IMR-90 (cell line): ENCODE data around the gene ZNF280B. TPM values are rescaled to one million over a fixed set of nuclear protein-coding genes. Genes with fewer than 3 reads are reported as not detected.

Experiments used
- ATAC-seq: fragments of 200-7000 bp; cut with Tn5 transposase; 2 replicates; pipeline ENCODE4 v1.9.1; 2020; ENCODE audit warnings: low read depth, mild to moderate bottlenecking, moderate library complexity
- BruUV-seq: library from RNA; stranded (reverse); fragments of 400-500 nt; replicated peaks from 2 replicates; lab custom pipeline; 2021; lab: Mats Ljungman, UMichigan
- CTCF ChIA-PET: fragments of 300-600 bp; formaldehyde crosslinking; extraction: SDS; loops from one replicate; lab custom pipeline; 2021; ENCODE audit warnings: antibody characterized with exemption; lab: Yijun Ruan, JAX
- POLR2A ChIA-PET: fragments of 300-600 bp; sonication (Branson Sonifier 250); formaldehyde crosslinking; loops from one replicate; lab custom pipeline; 2022; ENCODE audit warnings: antibody characterized with exemption; ENCODE audit not compliant: unreplicated experiment; lab: Charles Lee
- DNase-seq: peaks from one replicate; pipeline ENCODE4 v3.0.0; 2013
- H2AFZ ChIP-seq: replicated peaks from 2 replicates; pipeline ENCODE3; 2013; ENCODE audit warnings: low read length, mild to moderate bottlenecking; ENCODE audit not compliant: poor library complexity
- H2AK5ac ChIP-seq: 2 replicates; pipeline ENCODE4 v1.6.1; 2013; ENCODE audit warnings: low read depth, low read length, inconsistent platforms
- H2AK9ac ChIP-seq: replicated peaks from 2 replicates; pipeline ENCODE3; 2013; ENCODE audit warnings: mild to moderate bottlenecking, low read depth, low read length, moderate library complexity; ENCODE audit not compliant: poor library complexity
- H2BK120ac ChIP-seq: 2 replicates; pipeline ENCODE4 v1.6.1; 2013; ENCODE audit warnings: low read depth, low read length, inconsistent platforms
- H2BK15ac ChIP-seq: 3 replicates; pipeline ENCODE4 v1.6.1; 2013; ENCODE audit warnings: low read depth, low read length, inconsistent platforms
- H2BK20ac ChIP-seq: 2 replicates; pipeline ENCODE4 v1.6.1; 2013; ENCODE audit warnings: low read depth, mild to moderate bottlenecking, inconsistent platforms, low read length, moderate library complexity
- H2BK5ac ChIP-seq: 2 replicates; pipeline ENCODE4 v1.6.1; 2013; ENCODE audit warnings: mild to moderate bottlenecking, low read depth, low read length, inconsistent platforms; ENCODE audit not compliant: poor library complexity, severe bottlenecking
- H3K14ac ChIP-seq: replicated peaks from 2 replicates; pipeline ENCODE4 v1.6.1; 2013; ENCODE audit warnings: low read depth, low read length, inconsistent platforms
- H3K18ac ChIP-seq: 2 replicates; pipeline ENCODE4 v1.6.1; 2013; ENCODE audit warnings: low read depth, low read length, control low read depth
- H3K23ac ChIP-seq: 2 replicates; pipeline ENCODE4 v1.6.1; 2013; ENCODE audit warnings: low read depth, low read length, inconsistent platforms
- H3K27ac ChIP-seq: 2 replicates; pipeline ENCODE4 v1.5.1; 2013; ENCODE audit warnings: mild to moderate bottlenecking, control low read depth, low read length; ENCODE audit not compliant: insufficient read depth
- H3K27me3 ChIP-seq: 2 replicates; pipeline ENCODE4 v1.6.1; 2013; ENCODE audit warnings: low read length; ENCODE audit not compliant: control insufficient read depth, insufficient read depth
- H3K36me3 ChIP-seq: 2 replicates; pipeline ENCODE4 v1.6.1; 2013; ENCODE audit warnings: low read length, mixed read lengths; ENCODE audit not compliant: control insufficient read depth, insufficient read depth
- H3K4ac ChIP-seq: 2 replicates; pipeline ENCODE4 v1.6.1; 2013; ENCODE audit warnings: low read depth, low read length, inconsistent platforms
- H3K4me1 ChIP-seq: 2 replicates; pipeline ENCODE4 v1.6.1; 2013; ENCODE audit warnings: low read length, mixed read lengths; ENCODE audit not compliant: control insufficient read depth, insufficient read depth
- H3K4me2 ChIP-seq: 2 replicates; pipeline ENCODE4 v1.6.1; 2013; ENCODE audit warnings: low read depth, mild to moderate bottlenecking, control low read depth, low read length, moderate library complexity
- H3K4me3 ChIP-seq: 2 replicates; pipeline ENCODE4 v1.5.1; 2013; ENCODE audit warnings: low read depth, mild to moderate bottlenecking, control low read depth, low read length, moderate library complexity; ENCODE audit not compliant: insufficient read depth
- H3K56ac ChIP-seq: 2 replicates; pipeline ENCODE4 v1.6.1; 2013; ENCODE audit warnings: low read length, inconsistent platforms; ENCODE audit not compliant: insufficient read depth; ENCODE audit errors: extremely low read depth
- H3K79me1 ChIP-seq, 2 experiments: 2 replicates each; pipeline ENCODE4 v1.6.1; 2013; ENCODE audit warnings: low read length in 2 of 2, inconsistent platforms in 1 of 2, low read depth in 1 of 2
- H3K9ac ChIP-seq: 2 replicates; pipeline ENCODE4 v1.6.1; 2013; ENCODE audit warnings: low read depth, low read length, control low read depth
- H3K9me1 ChIP-seq: 2 replicates; pipeline ENCODE4 v1.6.1; 2013; ENCODE audit warnings: low read length, inconsistent platforms; ENCODE audit not compliant: insufficient read depth
- H3K9me3 ChIP-seq: 2 replicates; pipeline ENCODE4 v1.6.1; 2013; ENCODE audit warnings: low read length; ENCODE audit not compliant: control insufficient read depth, insufficient read depth
- H4K20me1 ChIP-seq: 2 replicates; pipeline ENCODE4 v1.6.1; 2013; ENCODE audit warnings: low read length, inconsistent platforms; ENCODE audit not compliant: insufficient read depth
- H4K5ac ChIP-seq: 2 replicates; pipeline ENCODE4 v1.6.1; 2013; ENCODE audit warnings: mild to moderate bottlenecking, low read depth, low read length, control low read depth
- H4K8ac ChIP-seq, 2 experiments: 2 replicates each; pipeline ENCODE4 v1.6.1; 2013; ENCODE audit warnings: low read depth in 2 of 2, low read length in 2 of 2, control low read depth in 1 of 2, inconsistent platforms in 1 of 2
- H4K91ac ChIP-seq: 2 replicates; pipeline ENCODE4 v1.6.1; 2013; ENCODE audit warnings: low read depth, low read length, inconsistent platforms; ENCODE audit not compliant: insufficient read depth
- BHLHE40 ChIP-seq: fragments of 150-350 bp; IDR thresholded peaks from 2 replicates; pipeline ENCODE4 v1.6.1; 2016; ENCODE audit warnings: mild to moderate bottlenecking, low read depth, low read length
- ELK1 ChIP-seq: fragments of 150-350 bp; IDR thresholded peaks from 2 replicates; pipeline ENCODE4 v1.6.1; 2016; ENCODE audit warnings: low read depth, mild to moderate bottlenecking, low read length, moderate library complexity, borderline replicate concordance
- FOS ChIP-seq: fragments of 150-350 bp; IDR thresholded peaks from 2 replicates; pipeline ENCODE4 v1.6.1; 2016; ENCODE audit warnings: low read depth, low read length
- MAFK ChIP-seq: IDR thresholded peaks from 2 replicates; pipeline ENCODE4 v1.6.1; 2012; ENCODE audit warnings: low read depth, low read length, improper control_type of control experiment
- MAZ ChIP-seq: IDR thresholded peaks from 2 replicates; pipeline ENCODE4 v1.6.1; 2012; ENCODE audit warnings: low read depth, mild to moderate bottlenecking, low read length, improper control_type of control experiment, moderate library complexity, borderline replicate concordance
- POLR2A ChIP-seq: IDR thresholded peaks from 2 replicates; pipeline ENCODE4 v1.6.1; 2012; ENCODE audit warnings: mild to moderate bottlenecking, low read depth, low read length
- RAD21 ChIP-seq: IDR thresholded peaks from 2 replicates; pipeline ENCODE4 v1.6.1; 2012; ENCODE audit warnings: low read length, improper control_type of control experiment
- RCOR1 ChIP-seq: IDR thresholded peaks from 2 replicates; pipeline ENCODE4 v1.6.1; 2012; ENCODE audit warnings: mild to moderate bottlenecking, low read length, improper control_type of control experiment; ENCODE audit not compliant: insufficient replicate concordance
- SMC3 ChIP-seq: fragments of 150-350 bp; IDR thresholded peaks from 2 replicates; pipeline ENCODE4 v1.6.1; 2016; ENCODE audit warnings: low read depth, mild to moderate bottlenecking, antibody characterized with exemption, low read length, moderate library complexity
- USF2 ChIP-seq: fragments of 150-350 bp; IDR thresholded peaks from 2 replicates; pipeline ENCODE4 v1.6.1; 2017; ENCODE audit warnings: mild to moderate bottlenecking, antibody characterized with exemption, low read length, low read depth
- WGBS, 2 experiments: methylation state at CpG; one replicate each; pipeline versions ENCODE4 v1.1.5 to v1.1.7; 2013; ENCODE audit warnings: missing lambda C conversion rate in 2 of 2; ENCODE audit not compliant: insufficient read length in 1 of 2; ENCODE audit errors: extremely low coverage in 2 of 2; 5-methylcytosine and 5-hydroxymethylcytosine counted together
- dilution Hi-C: fragments of 300-500 bp; cut with HindIII; formaldehyde crosslinking; loops from one replicate; pipeline ENCODE4 v1.14.3; 2018; ENCODE audit warnings: low sequenced_read_pairs; ENCODE audit not compliant: unreplicated experiment
- in situ Hi-C: fragments of 300-500 bp; cut with MboI; formaldehyde crosslinking; loops from 3 replicates; pipeline ENCODE4 v1.14.3; 2019; ENCODE audit warnings: low sequenced_read_pairs, inconsistent platforms, mixed read lengths
- intact Hi-C: fragments of 100-400 bp; cut with micrococcal nuclease; formaldehyde crosslinking; loops from 2 replicates; pipeline ENCODE4 v1.10.0; 2022
- polyA plus RNA-seq, 3 experiments: library from polyadenylated mRNA; depleted of rRNA; stranded (reverse); fragments of >200 nt; gene quantifications; 2 replicates each; pipeline ENCODE4 v1.2.3, GENCODE V29; 2012; ENCODE audit warnings: low replicate concordance in 1 of 3
- total RNA-seq: library from RNA; depleted of rRNA; stranded (reverse); fragments of >200 nt; gene quantifications from 2 replicates; pipeline ENCODE4 v1.2.3, GENCODE V29; 2012

ZNF280B gene
- total and polyA plus RNA-seq, 2 of the 4 experiments (the other 2 are of a cell fraction), result 0.65 to 1.4 TPM

GRCh38 chr22:22553141-22553540, 44.6 kb upstream of the ZNF280B start (continued):
- no peak for TF ChIP-seq MAFK
- TF ChIP-seq RAD21, result no peak
- TF ChIP-seq POLR2A, result no peak

- Histone ChIP-seq H4K91ac (no peak overlapping the region), H2AK5ac (no peak overlapping the region), H3K27ac (no peak overlapping the region), H2AK9ac (no peak overlapping the region), H3K9ac (no peak overlapping the region), H3K56ac (no peak overlapping the region), H2AFZ (no peak overlapping the region), H2BK15ac (no peak overlapping the region), H4K20me1 (no peaks in the 10 kb centered on the region), H4K8ac (no peak overlapping the region), H3K18ac (no peak overlapping the region), H3K79me1 (no peaks in the 10 kb centered on the region), H3K27me3 (peaks cover 14% of the 10 kb centered on the region), H3K4ac (no peak overlapping the region), H3K9me3 (no peaks in the 10 kb centered on the region), H4K5ac (no peak overlapping the region), H3K4me1 (no peaks in the 10 kb centered on the region), H2BK20ac (no peak overlapping the region), H3K14ac (no peak overlapping the region), H3K4me2 (no peak overlapping the region), H3K23ac (no peak overlapping the region), H3K4me3 (no peak overlapping the region), H2BK120ac (no peak overlapping the region), H2BK5ac (no peak overlapping the region), H3K9me1 (no peaks in the 10 kb centered on the region), H3K36me3 (no peaks in the 10 kb centered on the region)
- intact Hi-C loops (no loop called here), in situ Hi-C loops (no loop called here), dilution Hi-C loops (no loop called here)
- TF ChIP-seq SMC3, result no peak
- no peak for TF ChIP-seq MAFK
- TF ChIP-seq FOS, result no peak
- no peak for TF ChIP-seq BHLHE40
- no peak for TF ChIP-seq USF2
- TF ChIP-seq POLR2A, result no peak
- TF ChIP-seq MAZ, result no peak
- no peak for TF ChIP-seq RCOR1
- TF ChIP-seq RAD21, result no peak
- no peak for TF ChIP-seq ELK1
- ChIA-PET POLR2A (no interaction called here), CTCF (no interaction called here)
- no peak for DNase-seq
- ATAC-seq, result no peak
- BruUV-seq, result no TSS peak
- WGBS, 2 experiments, result 25% methylated on average over 2 of the region's 4 CpGs; no CpG with 5 or more reads in 1 of the 2 experiments
These were observed 44.1 kb upstream of the ZNF280B start for GRCh38 chr22:22552630-22553029.
